ENCODE results near the gene EFHC1. TPM values are rescaled to one million over a fixed set of nuclear protein-coding genes. Genes with fewer than 3 reads are reported as not detected.
A peak's percentile ranks its signal among the peaks of the same experiment; 100 is the strongest.

Gene EFHC1
- total RNA-seq, 1 experiment from 2014 or later, result 13.2 TPM

DNA sequence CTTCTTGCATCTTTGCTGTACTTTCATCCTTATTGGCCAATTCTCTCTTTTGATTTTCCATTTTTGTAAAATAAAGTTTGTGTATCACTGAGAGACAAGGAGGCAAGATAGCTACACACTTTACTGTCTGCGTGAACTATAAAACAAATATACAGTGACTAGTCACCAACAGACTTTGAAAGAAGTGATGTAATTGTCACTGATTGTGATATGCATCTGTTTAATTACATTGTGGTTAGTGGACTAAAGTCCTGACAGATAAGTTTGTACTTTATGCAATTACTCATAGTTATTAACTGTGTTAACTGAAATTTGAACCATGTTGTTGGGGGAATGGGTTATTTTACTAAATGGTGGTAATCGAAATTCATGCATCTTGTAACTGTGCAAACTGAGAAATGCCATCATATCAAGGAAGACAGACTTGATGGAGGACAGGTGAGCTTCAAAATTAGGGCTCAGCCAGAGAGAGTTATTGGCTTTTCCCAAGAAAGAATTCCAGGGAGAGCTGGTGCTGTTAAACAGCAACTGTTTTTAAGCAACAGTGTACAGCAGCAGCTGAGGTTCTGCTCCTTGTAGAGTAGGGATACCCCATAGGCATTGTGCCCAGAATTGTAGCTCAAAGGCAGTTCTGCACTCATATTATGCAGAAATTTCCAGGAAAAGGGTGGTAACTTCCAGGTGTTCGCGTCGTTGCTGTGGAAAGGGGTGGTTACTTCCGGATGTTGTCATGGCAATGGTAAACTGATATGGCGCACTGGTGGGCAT, 62.9 kb downstream of the EFHC1 start:
- no CpG with 5 or more reads among the region's 7 CpGs for WGBS (ENCODE audit: extremely low coverage, insufficient read length, low lambda C conversion rate)
- no peaks in the 10 kb centered on the region for H3K36me3 Mint-ChIP-seq (ENCODE audit: insufficient read depth in 1 of 3, low read depth in 3 of 3)
- no peak overlapping the region for H3K23ac ChIP-seq (ENCODE audit: insufficient read length, low read depth, low read length)
- H3K79me1 ChIP-seq (ENCODE audit: insufficient read depth, low read depth, low read length, poor library complexity, severe bottlenecking), result no peaks in the 10 kb centered on the region
- no peaks in the 10 kb centered on the region for H3K9me3 ChIP-seq (ENCODE audit: control insufficient read depth, low read depth, low read length)
- no peaks in the 10 kb centered on the region for H3K4me1 Mint-ChIP-seq
- no peak overlapping the region for H4K91ac ChIP-seq (ENCODE audit: insufficient read length, low read depth, low read length)
- no peak overlapping the region for H2BK20ac ChIP-seq (ENCODE audit: low read depth, low read length, poor library complexity, severe bottlenecking)
- no peak overlapping the region for H2AK5ac ChIP-seq (ENCODE audit: insufficient read length, low read length)
- H3K4ac ChIP-seq (ENCODE audit: low read depth, low read length), result no peak overlapping the region
- peak; percentile 26 for DNase-seq
- no peak overlapping the region for H2BK5ac ChIP-seq (ENCODE audit: insufficient read length, low read length)
- H3K4me2 ChIP-seq (ENCODE audit: insufficient read depth, insufficient read length, low read length), result no peak overlapping the region
- H3K79me2 ChIP-seq (ENCODE audit: insufficient read depth, low read length), result no peaks in the 10 kb centered on the region
- H3K14ac ChIP-seq (ENCODE audit: insufficient read depth, low read length), result no peak overlapping the region
- H3T11ph ChIP-seq (ENCODE audit: low read length), result no peak overlapping the region
- H2BK12ac ChIP-seq (ENCODE audit: insufficient read length, low read depth, low read length), result no peak overlapping the region
- no peak overlapping the region for H2AFZ ChIP-seq (ENCODE audit: low read length)
- H3K27ac ChIP-seq (ENCODE audit: insufficient read length, low read depth, low read length), result no peak overlapping the region
- no peak overlapping the region for H3K27ac Mint-ChIP-seq
- H3K18ac ChIP-seq (ENCODE audit: insufficient read length, low read depth, low read length), result no peak overlapping the region
- H3K9ac ChIP-seq (ENCODE audit: extremely low read depth, insufficient read length, low read length), result no peak overlapping the region
- no peaks in the 10 kb centered on the region for H3K27me3 ChIP-seq (ENCODE audit: insufficient read depth, low read length)
- H3K4me3 Mint-ChIP-seq, result no peak overlapping the region
- no peak overlapping the region for H4K8ac ChIP-seq (replicated peaks; ENCODE audit: insufficient read length, low read depth, low read length)
- no peaks in the 10 kb centered on the region for H3K23me2 ChIP-seq (ENCODE audit: insufficient read length, low read depth, low read length, poor library complexity, severe bottlenecking)
- H2BK15ac ChIP-seq (ENCODE audit: low read depth, low read length), result no peak overlapping the region
- H3K27me3 Mint-ChIP-seq (ENCODE audit: low read depth), result no peaks in the 10 kb centered on the region
- H3K9me3 Mint-ChIP-seq, result no peaks in the 10 kb centered on the region
- H4K5ac ChIP-seq (ENCODE audit: insufficient read length, low read depth, low read length), result no peak overlapping the region
- TF ChIP-seq, protein P1, sequence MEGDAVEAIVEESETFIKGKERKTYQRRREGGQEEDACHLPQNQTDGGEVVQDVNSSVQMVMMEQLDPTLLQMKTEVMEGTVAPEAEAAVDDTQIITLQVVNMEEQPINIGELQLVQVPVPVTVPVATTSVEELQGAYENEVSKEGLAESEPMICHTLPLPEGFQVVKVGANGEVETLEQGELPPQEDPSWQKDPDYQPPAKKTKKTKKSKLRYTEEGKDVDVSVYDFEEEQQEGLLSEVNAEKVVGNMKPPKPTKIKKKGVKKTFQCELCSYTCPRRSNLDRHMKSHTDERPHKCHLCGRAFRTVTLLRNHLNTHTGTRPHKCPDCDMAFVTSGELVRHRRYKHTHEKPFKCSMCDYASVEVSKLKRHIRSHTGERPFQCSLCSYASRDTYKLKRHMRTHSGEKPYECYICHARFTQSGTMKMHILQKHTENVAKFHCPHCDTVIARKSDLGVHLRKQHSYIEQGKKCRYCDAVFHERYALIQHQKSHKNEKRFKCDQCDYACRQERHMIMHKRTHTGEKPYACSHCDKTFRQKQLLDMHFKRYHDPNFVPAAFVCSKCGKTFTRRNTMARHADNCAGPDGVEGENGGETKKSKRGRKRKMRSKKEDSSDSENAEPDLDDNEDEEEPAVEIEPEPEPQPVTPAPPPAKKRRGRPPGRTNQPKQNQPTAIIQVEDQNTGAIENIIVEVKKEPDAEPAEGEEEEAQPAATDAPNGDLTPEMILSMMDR (conservative IDR thresholded peaks at IDR 0.05), result no peak
- H3K56ac ChIP-seq (ENCODE audit: insufficient read length, low read depth, low read length), result no peak overlapping the region
- no peaks in the 10 kb centered on the region for H3K4me1 ChIP-seq (ENCODE audit: insufficient read depth, low read length)
- no peaks in the 10 kb centered on the region for H4K20me1 ChIP-seq (ENCODE audit: control insufficient read depth, insufficient read depth, insufficient read length)
- no peak overlapping the region for H2BK120ac ChIP-seq (ENCODE audit: low read depth, low read length, poor library complexity, severe bottlenecking)

Data from H9 (cell line).